ENCODE data around the gene FGA.
A peak's percentile ranks its signal among the peaks of the same experiment; 100 is the strongest.

The FGA gene

DNA sequence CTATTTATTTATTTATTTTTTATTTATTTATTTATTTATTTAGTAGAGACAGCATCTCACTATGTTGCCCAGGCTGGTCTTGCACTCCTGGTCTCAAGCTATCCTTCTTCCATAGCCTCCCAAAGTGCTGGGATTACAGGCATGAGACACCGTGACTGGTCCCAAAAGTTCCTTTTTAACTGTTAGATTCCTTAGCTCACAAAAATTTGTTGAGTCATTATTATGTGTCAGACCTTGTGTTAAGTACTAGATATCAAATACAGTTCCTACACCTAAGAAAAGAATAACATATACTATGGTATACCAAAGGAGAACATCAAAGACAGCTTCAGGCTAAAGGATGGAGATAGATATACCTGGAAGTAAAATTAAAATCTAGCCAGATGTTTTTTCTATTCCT is 11.6 kb downstream of the FGA start:
- DNase-seq: no peak

DNA sequence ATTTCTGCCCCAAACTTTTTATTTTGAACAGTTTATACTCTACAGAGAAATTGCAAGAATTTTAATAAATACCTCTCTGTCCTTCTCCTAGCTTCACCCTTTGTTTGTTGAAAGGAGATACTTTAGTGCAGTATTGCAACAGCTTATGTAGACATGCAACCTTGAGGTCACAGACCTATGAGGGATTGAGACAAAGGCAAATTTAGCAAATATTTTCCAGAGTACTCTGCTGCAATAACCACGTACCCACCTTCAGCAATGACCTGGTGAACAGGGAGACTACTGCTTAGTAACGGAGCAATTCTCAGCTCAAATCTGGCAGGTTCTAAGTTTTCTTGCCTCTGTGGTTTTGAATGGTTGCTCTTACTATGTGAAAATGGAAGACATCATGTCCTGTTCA is 13.2 kb downstream of the FGA start:
- DNase-seq: no peak

DNA sequence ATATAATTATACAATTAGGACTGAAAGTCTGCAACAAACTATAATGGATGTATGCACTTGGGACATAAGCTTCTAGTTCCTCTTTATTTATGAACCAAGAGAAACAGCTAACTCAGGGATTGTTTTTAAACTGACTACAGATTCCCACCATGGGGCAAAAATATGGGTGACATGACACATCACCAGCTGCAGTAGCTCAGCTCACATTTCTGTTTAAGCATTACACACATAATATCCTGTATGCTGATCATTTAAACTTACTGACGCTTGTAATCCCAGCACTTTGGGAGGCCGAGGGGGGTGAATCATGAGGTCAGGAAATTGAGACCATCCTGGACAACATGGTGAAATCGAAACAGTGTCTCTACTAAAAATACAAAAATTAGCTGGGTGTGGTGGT is 16.2 kb downstream of the FGA start:
- no peak for DNase-seq

DNA sequence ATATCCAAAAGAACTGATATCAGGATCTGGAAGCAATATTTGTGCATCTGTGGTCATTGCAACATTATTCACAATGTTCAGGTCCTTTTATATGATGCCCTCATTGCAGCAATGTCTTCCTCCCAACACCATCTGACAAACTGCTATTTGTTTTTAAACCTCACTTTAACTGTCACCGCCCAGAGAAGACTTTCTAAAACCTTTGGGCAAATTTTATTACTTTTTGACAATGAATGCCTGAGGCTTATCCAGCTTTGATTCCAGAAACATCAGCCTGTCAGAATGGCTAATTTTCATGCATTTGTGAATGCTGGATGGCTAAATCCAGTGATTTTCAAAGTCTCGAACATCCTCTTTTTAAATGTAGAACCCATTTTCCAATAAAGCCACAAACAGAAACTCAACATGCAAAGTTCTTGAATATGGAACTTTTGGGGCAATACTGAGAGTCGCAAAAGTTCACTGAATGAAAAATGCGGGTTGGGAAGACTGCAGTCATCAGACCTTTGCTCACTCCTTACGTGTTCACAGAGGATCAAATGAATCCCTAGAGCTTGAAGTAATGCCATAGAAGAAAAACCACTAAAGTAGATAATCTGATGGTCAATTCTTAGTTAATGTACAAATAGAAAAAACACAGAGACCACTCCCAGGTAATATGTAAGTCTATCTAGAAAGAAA is 17.2 kb downstream of the FGA start:
- DNase-seq: no peak

DNA sequence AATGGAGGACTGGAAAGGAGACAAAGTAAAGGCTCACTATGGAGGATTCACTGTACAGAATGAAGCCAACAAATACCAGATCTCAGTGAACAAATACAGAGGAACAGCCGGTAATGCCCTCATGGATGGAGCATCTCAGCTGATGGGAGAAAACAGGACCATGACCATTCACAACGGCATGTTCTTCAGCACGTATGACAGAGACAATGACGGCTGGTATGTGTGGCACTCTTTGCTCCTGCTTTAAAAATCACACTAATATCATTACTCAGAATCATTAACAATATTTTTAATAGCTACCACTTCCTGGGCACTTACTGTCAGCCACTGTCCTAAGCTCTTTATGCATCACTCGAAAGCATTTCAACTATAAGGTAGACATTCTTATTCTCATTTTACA is 21.0 kb downstream of the FGA start:
- no peak for DNase-seq

DNA sequence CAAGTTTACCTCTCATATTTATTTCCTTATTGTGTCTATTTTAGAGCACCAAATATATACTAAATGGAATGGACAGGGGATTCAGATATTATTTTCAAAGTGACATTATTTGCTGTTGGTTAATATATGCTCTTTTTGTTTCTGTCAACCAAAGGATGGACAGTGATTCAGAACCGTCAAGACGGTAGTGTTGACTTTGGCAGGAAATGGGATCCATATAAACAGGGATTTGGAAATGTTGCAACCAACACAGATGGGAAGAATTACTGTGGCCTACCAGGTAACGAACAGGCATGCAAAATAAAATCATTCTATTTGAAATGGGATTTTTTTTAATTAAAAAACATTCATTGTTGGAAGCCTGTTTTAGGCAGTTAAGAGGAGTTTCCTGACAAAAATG is 21.5 kb downstream of the FGA start:
- no peak for DNase-seq

DNA sequence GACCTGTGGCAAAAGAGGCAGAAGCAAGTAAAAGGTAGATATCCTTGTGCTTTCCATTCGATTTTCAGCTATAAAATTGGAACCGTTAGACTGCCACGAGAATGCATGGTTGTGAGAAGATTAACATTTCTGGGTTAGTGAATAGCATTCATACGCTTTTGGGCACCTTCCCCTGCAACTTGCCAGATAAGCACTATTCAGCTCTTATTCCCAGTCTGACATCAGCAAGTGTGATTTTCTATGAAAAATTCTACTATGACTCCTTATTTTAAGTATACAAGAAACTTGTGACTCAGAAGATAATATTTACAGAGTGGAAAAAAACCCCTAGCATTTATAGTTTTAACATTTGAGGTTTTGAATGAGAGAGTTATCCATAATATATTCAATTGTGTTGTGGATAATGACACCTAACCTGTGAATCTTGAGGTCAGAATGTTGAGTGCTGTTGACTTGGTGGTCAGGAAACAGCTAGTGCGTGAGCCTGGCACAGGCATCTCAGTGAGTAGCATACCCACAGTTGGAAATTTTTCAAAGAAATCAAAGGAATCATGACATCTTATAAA is 23.8 kb downstream of the FGA start:
- DNase-seq: no peak

DNA sequence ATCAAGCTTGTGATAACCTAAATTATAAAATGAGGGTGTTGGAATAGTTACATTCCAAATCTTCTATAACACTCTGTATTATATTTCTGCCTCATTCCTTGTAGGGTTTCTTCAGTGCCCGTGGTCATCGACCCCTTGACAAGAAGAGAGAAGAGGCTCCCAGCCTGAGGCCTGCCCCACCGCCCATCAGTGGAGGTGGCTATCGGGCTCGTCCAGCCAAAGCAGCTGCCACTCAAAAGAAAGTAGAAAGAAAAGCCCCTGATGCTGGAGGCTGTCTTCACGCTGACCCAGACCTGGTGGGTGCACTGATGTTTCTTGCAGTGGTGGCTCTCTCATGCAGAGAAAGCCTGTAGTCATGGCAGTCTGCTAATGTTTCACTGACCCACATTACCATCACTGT is 24.8 kb downstream of the FGA start:
- no peak for DNase-seq

DNA sequence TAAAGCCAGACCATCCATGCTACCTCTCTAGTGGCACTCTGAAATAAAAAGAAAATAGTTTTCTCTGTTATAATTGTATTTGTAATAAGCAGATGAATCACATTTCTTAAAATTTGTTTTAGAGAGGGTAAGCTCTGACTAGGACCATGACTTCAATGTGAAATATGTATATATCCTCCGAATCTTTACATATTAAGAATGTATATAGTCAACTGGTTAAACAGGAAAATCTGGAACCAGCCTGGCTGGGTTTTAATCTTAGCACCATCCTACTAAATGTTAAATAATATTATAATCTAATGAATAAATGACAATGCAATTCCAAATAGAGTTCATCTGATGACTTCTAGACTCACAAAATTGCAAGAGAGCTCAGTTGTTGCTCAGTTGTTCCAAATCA is 26.2 kb downstream of the FGA start:
- DNase-seq: no peak

DNA sequence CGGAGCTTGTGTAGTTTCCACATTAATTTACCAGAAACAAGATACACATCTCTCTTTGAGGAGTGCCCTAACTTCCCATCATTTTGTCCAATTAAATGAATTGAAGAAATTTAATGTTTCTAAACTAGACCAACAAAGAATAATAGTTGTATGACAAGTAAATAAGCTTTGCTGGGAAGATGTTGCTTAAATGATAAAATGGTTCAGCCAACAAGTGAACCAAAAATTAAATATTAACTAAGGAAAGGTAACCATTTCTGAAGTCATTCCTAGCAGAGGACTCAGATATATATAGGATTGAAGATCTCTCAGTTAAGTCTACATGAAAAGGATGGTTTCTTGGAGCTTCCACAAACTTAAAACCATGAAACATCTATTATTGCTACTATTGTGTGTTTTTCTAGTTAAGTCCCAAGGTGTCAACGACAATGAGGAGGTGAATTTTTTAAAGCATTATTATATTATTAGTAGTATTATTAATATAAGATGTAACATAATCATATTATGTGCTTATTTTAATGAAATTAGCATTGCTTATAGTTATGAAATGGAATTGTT is 27.8 kb downstream of the FGA start, which contains the start of gene FGB:
FGB (plus strand) TSS at position 315 of the 558 bp plus-strand sequence; CDS start at position 323, 8 bp downstream.
- no peak for DNase-seq

DNA sequence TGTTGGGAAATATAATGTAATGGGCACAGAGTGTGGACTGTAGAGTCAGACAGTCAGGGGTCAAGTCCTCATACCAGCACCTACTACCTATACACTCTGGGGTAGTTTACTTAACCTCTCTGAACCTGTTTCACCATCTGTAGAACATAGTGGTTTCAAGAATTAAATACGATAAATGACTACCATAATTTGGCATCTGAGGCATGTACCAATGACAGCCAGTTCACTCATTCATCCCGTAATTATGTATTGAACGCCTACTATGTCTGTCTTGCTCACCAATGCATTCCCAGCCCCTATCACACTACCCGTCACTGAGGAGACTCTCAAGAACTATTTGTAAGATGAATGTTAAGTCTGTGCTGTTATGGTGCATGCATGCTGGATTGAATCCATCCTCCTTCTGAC is 29.7 kb downstream of the FGA start:
- DNase-seq: peak; percentile 63

DNA sequence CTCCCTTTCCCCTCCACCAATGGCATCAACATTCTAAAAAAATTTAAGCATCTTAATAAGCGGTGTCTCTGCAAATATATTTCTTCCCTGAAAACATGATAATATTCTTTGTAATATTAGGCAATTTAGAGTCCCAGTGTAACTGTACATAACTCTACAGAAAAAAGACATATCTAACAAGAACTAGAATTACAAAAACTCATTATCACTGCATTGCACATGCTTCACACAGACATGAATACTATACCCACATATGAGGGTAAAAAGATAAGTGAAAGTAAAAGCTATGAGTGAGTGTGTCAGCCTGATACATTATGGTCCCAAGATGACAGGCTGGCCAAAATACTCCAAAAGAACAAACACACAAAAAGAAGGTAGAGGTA is 30.1 kb downstream of the FGA start:
- no peak for DNase-seq

DNA sequence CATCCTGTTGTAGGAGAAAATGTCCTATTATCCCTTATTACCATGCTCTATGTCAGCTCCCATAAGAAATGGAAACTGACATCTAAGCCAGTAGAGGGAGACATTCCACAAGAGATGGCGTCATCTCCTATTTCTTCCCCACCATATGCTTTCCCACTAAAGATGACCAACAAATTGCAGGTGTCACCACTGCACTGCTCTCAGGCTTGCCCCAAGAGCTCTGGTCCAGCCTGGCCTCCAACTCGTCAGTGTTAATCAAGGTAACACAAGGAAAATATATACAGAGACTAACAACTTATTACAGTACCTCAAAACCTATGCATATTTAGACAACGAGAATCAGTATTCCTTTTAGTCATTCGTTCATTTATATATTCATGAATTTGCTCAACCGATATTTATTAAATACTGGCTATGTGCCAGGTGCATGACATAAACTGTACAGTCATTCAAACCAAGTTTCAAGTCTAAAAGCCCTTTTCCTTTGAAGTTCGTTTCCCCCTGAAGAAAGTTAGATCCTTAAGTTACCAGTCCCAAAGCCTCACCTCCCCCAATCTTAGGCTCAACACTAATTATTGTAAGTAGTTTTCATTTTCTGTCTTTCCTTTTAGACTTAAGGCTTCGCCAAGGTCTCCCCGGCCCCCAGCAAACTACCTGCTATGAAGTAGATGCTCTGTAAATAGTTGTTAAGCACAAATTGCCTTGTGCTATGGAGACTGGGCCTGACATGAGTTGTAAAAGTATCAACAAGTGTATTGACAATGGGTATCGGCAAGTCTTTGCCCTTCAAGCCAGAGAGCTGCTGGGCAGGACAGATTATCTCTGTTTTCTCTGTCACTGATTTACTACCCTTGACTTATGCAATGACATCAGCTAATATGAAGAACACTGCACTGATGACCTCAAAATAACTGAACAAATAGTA is 30.8 kb downstream of the FGA start:
- DNase-seq: peak; percentile 43

DNA sequence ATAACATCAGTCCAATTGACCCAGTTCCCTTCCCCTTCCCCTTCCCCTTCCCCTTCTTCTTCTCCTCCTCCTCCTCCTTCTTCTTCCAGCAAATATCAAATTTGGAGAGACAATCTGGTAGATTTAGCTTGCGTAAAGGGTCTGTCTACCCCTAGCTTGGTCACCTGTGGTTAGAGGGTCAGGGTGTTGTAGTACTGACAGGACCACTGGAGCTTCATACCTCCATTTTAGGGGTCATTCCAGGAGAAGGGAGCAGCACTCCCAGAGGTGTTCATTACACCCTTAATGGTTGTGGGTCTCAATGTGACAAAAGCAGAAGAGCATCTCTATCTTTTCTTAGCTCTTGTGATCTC is 31.4 kb downstream of the FGA start:
- DNase-seq: no peak

DNA sequence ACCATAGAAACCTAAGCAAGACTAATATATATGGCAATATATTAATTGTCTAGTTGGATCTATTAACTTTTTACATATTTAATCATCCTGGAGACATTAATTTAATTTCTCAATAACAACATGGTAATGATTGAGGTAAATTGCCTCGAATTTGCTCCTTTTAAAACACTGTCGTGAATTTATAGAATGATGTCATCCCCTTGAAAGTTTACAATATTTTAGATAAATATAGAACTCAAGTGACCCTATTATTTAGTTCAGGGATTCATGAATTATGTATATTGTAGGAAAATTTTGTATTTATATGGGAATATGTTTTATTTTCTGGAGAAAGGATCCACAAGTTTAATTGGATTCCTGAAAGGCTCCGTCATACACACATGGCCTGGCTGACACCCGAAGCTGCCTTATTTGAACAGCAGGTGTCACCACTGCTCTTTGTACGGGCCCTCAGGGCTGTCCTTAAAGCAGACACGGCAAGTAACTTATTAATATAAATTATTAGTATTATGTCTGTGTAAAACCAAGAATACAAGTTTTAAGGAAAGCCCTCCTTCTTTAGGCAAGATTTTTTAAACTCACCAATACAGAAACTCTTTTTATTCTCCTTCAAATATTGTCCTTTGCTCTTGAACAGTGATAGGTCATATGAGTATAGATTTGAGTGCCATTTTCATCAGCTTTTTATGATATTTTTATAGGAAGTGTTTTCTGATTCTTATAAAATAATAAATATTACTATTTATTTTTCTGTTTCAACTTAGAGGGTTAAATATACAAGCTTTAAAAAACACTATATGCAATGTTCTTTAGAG is 38.5 kb downstream of the FGA start:
- peak; percentile 81 for DNase-seq

DNA sequence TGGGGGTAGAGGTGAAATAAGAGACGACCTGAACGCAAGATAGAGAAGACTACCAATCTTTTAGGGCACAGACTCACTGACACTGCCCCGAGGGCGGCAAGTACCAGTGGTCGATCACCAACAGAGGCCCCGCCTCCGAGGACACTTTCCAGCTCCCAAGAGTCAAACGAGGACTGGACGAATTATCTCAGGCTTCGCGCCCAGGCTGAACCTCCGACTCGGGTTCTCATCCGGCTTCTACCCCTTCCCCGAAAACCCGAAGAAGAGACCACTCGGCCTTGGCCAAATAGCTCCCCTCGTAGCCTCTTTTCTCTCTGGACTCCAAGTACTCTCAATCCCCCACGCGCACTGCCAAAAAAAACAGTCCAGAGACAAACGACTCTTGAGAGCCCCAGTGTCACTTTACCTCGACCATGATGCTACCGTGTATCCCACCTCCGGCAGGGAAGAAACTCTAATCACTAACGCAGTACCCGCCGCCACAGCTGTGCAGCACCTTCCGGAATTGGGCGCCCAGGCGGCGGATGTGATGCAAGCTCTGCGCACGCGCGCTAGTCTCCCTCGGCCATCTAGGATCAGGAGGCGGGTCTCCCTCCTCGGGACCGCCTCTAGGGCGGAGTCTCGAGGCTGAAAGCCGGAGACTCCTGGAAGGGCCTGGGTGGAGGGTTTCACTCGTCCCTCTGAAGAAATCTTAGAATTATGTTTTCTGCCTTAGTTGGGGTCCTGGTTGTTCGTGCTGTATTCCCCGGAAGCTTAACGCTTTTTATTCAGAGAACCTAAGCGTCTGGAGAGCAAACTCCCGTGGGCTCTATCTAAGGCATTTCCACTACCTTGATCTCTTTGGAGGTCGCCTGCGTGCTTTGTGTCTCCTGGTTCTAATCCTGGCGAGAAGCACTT is 40.4 kb downstream of the FGA start, which contains the start of gene PLRG1:
PLRG1 (minus strand) TSS at position 507 of the 897 bp plus-strand sequence; CDS start at position 415, 92 bp downstream.
- peak; percentile 95 for DNase-seq

DNA sequence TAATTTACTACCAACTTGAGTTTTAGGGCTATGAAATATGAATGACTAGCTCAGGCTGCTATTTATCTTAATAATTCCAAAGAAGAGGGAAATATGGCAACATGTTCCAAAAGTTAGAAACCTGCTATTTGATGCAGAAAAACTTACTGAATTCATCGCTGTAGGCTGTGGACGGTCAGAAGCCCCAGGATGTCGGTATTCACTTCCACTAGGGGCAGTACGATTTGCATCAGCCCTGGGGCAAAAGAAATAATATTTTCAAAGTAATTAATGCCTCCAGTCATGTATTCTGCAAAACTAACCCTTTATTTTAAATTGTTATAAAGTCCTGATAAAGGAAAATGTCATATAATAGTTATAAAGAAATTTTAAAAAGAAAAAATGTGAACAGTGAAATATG is 44.9 kb downstream of the FGA start:
- DNase-seq: no peak

DNA sequence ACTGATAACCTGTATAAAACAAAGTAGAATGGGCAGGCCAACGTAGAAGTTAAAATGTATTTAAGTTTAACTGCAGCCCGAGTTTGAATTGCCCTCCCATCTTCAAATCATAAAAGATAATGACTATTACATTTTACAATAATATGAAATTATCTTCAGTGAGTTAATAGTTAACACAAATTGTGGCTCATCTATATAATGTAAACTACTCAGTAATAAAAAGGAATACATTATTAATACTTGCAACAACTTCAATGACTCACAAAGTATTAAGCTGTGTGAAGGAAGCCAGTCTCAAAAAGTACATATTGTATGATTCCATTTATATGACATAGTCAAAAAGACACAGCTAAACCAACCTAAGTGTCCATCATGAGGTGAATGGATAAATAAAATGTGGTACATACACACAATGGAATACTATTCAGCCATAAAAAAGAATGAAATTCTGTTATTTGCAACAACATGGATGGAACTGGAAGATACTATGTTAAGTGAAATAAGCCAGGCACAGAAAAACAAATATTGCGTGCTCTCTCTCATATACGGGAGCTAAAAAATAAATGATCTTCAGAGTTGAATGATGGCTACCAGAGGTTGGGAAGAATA is 48.2 kb downstream of the FGA start:
- no peak for DNase-seq
